MCF 10A (cell line): Measurements from ENCODE around the gene C2orf72. TPM values are rescaled to one million over a fixed set of nuclear protein-coding genes. Genes with fewer than 3 reads are reported as not detected.

Experiments used
- BruUV-seq: library from RNA; stranded (reverse); fragments of 400-500 nt; replicated peaks from 2 replicates; lab custom pipeline; 2021; lab: Mats Ljungman, UMichigan
- CTCF ChIA-PET: fragments of 300-600 bp; sonication (Branson Sonifier 250); formaldehyde crosslinking; extraction: SDS; loops from one replicate; lab custom pipeline; 2021; ENCODE audit warnings: antibody characterized with exemption, inconsistent platforms; lab: Yijun Ruan, JAX
- POLR2A ChIA-PET: fragments of 300-600, 350-650 bp; sonication (Branson Sonifier 250); formaldehyde crosslinking; extraction: SDS; loops from one replicate; lab custom pipeline; 2020; ENCODE audit warnings: antibody characterized with exemption, inconsistent platforms; lab: Yijun Ruan, JAX
- DNase-seq: peaks from one replicate; pipeline ENCODE4 v3.0.0-alpha.2; 2018; ENCODE audit not compliant: unreplicated experiment
- H3K27ac Mint-ChIP-seq: one replicate; pipeline ENCODE4 v1.8.0; 2022; ENCODE audit warnings: mild to moderate bottlenecking, low read depth, mixed read lengths; ENCODE audit not compliant: unreplicated experiment
- H3K27me3 Mint-ChIP-seq: one replicate; pipeline ENCODE4 v1.8.0; 2022; ENCODE audit warnings: mixed read lengths; ENCODE audit not compliant: insufficient read depth, unreplicated experiment
- H3K36me3 Mint-ChIP-seq: one replicate; pipeline ENCODE4 v1.8.0; 2022; ENCODE audit warnings: mild to moderate bottlenecking, moderate library complexity, mixed read lengths; ENCODE audit not compliant: insufficient read depth, unreplicated experiment
- H3K4me1 Mint-ChIP-seq: one replicate; pipeline ENCODE4 v1.8.0; 2022; ENCODE audit warnings: mixed read lengths; ENCODE audit not compliant: insufficient read depth, unreplicated experiment
- H3K4me3 Mint-ChIP-seq: one replicate; pipeline ENCODE4 v1.8.0; 2022; ENCODE audit warnings: mild to moderate bottlenecking, moderate library complexity, mixed read lengths; ENCODE audit not compliant: unreplicated experiment
- H3K9me3 Mint-ChIP-seq: one replicate; pipeline ENCODE4 v1.8.0; 2022; ENCODE audit warnings: mixed read lengths; ENCODE audit not compliant: unreplicated experiment
- CTCF ChIP-seq: fragments of 200-600 bp; IDR thresholded peaks from one replicate; pipeline ENCODE4 v1.8.0; 2022; ENCODE audit warnings: antibody characterized with exemption, mild to moderate bottlenecking; ENCODE audit not compliant: unreplicated experiment
- intact Hi-C: fragments of 100-400 bp; cut with micrococcal nuclease; formaldehyde crosslinking; loops from 2 replicates; pipeline ENCODE4 v1.14.1; 2022
- total RNA-seq: library from RNA; stranded (reverse); gene quantifications from 2 replicates; pipeline ENCODE4 v1.2.3, GENCODE V29; 2022

C2orf72 gene
- total RNA-seq, 1 experiment from 2014 or later, result not detected

DNA sequence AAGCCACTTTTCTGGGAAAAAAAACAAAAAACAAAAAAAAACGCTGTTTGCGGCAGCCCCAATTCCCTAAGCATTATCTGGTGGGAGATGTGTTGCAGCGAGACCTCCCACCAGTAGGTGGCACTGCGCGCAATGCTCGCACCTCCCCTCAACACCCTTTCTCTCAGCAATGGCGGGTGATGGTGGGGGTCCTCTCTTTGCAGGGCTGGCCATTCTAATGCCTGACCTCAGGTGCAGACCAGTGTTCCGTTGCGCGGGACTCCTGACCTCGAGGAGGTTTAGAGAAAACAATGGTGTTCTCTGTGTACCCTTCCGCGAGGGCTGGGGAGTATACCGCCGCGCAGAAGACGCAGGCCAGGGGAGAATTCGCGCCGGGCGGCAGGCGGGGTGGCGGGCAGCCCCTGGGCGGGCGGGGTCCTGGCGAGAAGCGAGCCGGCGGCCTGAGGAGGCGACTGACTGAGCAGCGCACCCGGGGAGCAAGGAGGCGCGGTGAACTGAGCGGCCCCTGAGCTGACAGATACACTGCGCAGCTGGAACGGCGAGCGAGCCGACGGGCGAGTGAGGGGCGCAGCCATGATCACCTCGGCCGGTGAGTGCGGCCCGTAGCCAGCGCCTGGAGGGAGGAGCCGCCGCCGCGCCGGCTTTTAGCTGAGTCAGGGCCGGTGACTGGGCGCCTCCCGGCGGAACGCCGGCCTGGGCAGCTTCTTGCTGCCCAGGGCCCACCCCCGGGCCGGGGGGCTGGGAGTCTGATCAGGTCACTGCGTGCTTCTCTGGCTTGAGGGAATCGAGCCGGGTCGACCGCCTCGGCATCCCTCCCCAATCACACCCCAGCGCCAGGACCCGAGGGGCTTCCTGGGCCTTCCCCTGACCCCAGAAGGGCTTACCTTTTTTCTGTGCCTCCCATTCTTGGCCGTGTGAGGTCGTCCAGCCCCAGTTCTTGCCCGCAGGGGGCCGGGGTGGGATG lies 19.4 kb downstream of the C2orf72 start, which contains the start of gene PSMD1:
PSMD1 (plus strand) TSS at position 415 of the 964 bp plus-strand sequence; CDS start at position 574, 159 bp downstream.
- Mint-ChIP-seq H3K9me3 (no peaks in the 10 kb centered on the region), H3K36me3 (peaks cover 8% of the 10 kb centered on the region), H3K4me3 (peak within 1 kb of the TSS; percentile 78), H3K4me1 (peaks cover 36% of the 10 kb centered on the region), H3K27ac (peak within 1 kb of the TSS; percentile 97), H3K27me3 (no peaks in the 10 kb centered on the region)
- TF ChIP-seq CTCF, result peak; percentile 90
- ChIA-PET POLR2A (interaction anchor here (0.5 to 1.8 kb wide), 5 partner anchors 13 to 141 kb away, joined by 4 to 9 read pairs (median 4); no protein-coding TSS in a partner anchor), CTCF (interaction anchor here (0.8 to 1.5 kb wide), 3 partner anchors 11 to 208 kb away, joined by 3 to 5 read pairs (median 3); no protein-coding TSS in a partner anchor)
- intact Hi-C loops, result loop anchor here (2.0 kb wide), 1 partner anchor 148 kb away; no protein-coding TSS in a partner anchor
- DNase-seq, result peak; percentile 91
- no TSS peak for BruUV-seq

- no peaks in the 10 kb centered on the region for H3K9me3 Mint-ChIP-seq
- H3K4me3 Mint-ChIP-seq, result peak overlapping the region; percentile 78
- BruUV-seq, result no TSS peak
- intact Hi-C loops, result loop anchor here (2.0 kb wide), 1 partner anchor 149 kb away; no protein-coding TSS in a partner anchor
- peak overlapping the region; percentile 97 for H3K27ac Mint-ChIP-seq
- H3K27me3 Mint-ChIP-seq, result no peaks in the 10 kb centered on the region
- peaks cover 36% of the 10 kb centered on the region for H3K4me1 Mint-ChIP-seq
- CTCF ChIA-PET, result interaction anchor here (0.8 to 1.5 kb wide), 3 partner anchors 10 to 243 kb away, joined by 3 to 5 read pairs (median 3); no protein-coding TSS in a partner anchor
- peak; percentile 11 for DNase-seq
- TF ChIP-seq CTCF, result no peak
- peaks cover 16% of the 10 kb centered on the region for H3K36me3 Mint-ChIP-seq
- POLR2A ChIA-PET, result interaction anchor here (0.5 to 1.8 kb wide), 11 partner anchors 12 to 1568 kb away, joined by 3 to 9 read pairs (median 4); partner anchors contain the start of gene NCL
Measured at GRCh38 chr2:231057590-231057989, 20.3 kb downstream of the C2orf72 start.

GRCh38 chr2:231058761-231059550 lies 21.6 kb downstream of the C2orf72 start:
- peak overlapping the region; percentile 55 for H3K27ac Mint-ChIP-seq
- no peaks in the 10 kb centered on the region for H3K9me3 Mint-ChIP-seq
- no peaks in the 10 kb centered on the region for H3K27me3 Mint-ChIP-seq
- H3K4me1 Mint-ChIP-seq, result peaks cover 31% of the 10 kb centered on the region
- intact Hi-C loops, result no loop called here
- ChIA-PET POLR2A (interaction anchor here (0.9 to 1.4 kb wide), 3 partner anchors 12 to 405 kb away, joined by 3 to 9 read pairs (median 3); partner anchors contain the start of gene NCL), CTCF (interaction anchor here (0.7 to 1.4 kb wide), 2 partner anchors 10 to 22 kb away, joined by 3 to 6 read pairs; no protein-coding TSS in a partner anchor)
- no peak for TF ChIP-seq CTCF
- no peak for DNase-seq
- peak overlapping the region; percentile 78 for H3K4me3 Mint-ChIP-seq
- H3K36me3 Mint-ChIP-seq, result peaks cover 30% of the 10 kb centered on the region
- BruUV-seq, result no TSS peak
